Measurements from ENCODE around the gene DBH. TPM values are rescaled to one million over a fixed set of nuclear protein-coding genes. Genes with fewer than 3 reads are reported as not detected.

Gene DBH
- total RNA-seq, 1 donor from 2014 or later = 0.13 TPM

DNA sequence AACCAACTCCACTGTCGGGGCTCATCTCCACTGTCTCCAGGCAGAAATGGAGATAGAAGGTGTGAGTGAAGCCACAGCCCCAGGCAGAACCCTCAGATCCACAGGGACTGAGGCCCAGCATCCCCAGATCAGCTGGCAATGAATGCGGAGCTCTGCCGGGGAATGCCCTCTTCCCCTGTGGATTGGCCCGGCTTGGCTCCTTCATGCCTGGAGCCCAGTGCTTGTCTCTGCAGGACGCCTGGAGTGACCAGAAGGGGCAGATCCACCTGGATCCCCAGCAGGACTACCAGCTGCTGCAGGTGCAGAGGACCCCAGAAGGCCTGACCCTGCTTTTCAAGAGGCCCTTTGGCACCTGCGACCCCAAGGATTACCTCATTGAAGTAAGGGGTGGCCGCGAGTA lies 3.5 kb downstream of the DBH start:
- intact Hi-C loops (cut with DNase I) = no loop called here
- ATAC-seq (no peak), DNase-seq (ENCODE audit: low spot score) (no peak)

DNA sequence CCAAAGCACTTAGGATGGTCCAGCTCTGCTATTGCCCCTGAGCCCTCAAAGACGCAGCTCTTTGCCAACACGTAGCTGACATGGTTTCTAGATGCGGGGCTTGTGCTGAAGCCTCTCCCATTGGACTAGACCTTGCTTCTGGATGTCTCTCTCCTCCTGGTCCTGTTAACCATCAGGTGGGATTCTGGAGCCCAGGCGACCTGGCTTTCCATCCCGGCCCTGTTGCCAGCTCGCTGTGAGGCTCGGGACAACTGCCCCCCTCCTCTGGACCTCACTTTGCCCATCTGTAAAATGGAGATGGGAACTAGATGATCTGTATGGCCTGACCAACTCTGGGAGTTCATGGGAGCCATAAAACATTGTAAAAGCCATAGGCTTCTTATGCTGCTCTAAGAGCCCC lies 4.0 kb downstream of the DBH start:
- intact Hi-C loops (cut with DNase I) = no loop called here
- DNase-seq (ENCODE audit: low spot score) (no peak), ATAC-seq (no peak)

DNA sequence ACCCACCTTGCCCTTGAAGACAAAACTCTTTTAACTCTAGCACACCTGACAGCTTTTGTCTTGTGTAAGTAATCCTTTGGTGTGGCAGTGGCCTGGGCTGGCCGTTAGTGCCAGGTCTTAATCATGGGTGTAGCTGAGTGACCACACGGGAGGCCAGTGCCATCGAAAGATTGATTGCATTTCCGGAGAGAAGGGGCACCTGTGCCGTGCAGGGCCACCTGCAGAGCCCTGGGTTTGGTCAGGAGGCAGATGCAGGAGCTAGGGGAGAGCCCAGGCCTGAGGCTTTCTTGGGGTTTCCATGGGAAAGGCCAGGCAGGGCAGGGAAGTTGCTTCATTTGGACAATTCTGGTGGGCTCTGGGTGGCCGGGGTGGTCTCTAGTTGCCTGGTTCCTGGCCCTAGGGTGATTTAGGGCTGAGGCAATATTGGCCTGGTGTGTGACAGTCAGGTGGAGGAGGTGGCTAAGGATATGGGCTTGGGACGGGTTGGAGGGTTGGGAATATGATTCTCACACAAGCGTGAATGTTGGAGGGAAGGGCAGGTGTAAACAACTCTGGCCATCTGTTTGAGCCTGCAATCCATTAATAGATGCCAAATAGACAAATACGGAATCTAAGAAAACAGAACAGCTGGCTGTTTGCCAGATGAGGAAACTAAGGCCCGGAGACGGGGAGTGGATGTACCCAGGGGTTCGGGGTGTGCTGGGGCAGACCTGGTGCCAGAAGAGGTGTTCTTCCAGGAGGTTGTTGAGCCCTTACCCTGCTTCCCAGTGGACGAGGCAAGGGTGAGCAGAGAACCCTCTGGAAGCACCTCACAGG lies 4.6 kb downstream of the DBH start:
- intact Hi-C loops (cut with DNase I) = no loop called here
- ATAC-seq (no peak), DNase-seq (ENCODE audit: low spot score) (no peak)

DNA sequence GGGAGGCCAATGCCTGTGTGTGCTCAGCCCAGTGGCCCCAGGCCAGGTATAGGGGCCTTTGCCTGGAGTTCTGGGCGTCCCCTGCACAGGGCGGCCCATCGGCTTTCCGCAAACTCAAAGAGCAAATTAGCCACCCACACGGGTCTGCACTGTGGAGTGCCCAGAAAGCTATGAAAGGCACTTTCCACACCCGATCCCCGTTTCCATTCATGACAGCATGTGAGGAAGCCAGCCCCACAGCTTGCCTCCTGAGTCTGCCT lies 5.2 kb downstream of the DBH start:
- DNase-seq (ENCODE audit: low spot score) (no peak), ATAC-seq (no peak)
- intact Hi-C loops (cut with DNase I) = no loop called here

DNA sequence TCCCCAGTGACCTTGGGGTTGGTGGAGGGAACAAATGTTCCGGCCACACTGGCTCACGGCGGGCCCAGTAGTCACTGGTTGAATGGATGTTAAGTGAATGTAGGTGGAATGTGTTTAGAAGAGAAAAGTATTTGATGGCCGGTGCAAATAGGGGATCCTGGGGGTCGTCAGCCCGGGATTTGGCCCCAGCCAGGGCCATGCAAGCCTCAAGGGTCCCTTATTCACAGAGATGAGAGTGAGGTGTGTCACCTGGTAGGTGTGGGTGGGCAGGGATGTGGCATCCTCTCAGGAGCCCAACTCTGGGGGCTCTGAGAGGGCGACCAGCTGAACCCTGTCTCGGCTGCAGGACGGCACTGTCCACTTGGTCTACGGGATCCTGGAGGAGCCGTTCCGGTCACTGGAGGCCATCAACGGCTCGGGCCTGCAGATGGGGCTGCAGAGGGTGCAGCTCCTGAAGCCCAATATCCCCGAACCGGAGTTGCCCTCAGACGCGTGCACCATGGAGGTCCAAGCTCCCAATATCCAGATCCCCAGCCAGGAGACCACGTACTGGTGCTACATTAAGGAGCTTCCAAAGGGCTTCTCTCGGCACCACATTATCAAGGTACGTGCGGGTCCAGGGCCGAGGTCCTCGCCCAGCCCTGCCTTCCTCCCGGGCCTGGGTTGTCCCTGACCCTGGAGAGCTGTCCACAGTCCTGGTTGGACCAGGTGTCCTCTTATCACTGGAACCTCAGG lies 5.9 kb downstream of the DBH start:
- no peak for DNase-seq (ENCODE audit: low spot score)
- intact Hi-C loops (cut with DNase I) = no loop called here
- no peak for ATAC-seq

DNA sequence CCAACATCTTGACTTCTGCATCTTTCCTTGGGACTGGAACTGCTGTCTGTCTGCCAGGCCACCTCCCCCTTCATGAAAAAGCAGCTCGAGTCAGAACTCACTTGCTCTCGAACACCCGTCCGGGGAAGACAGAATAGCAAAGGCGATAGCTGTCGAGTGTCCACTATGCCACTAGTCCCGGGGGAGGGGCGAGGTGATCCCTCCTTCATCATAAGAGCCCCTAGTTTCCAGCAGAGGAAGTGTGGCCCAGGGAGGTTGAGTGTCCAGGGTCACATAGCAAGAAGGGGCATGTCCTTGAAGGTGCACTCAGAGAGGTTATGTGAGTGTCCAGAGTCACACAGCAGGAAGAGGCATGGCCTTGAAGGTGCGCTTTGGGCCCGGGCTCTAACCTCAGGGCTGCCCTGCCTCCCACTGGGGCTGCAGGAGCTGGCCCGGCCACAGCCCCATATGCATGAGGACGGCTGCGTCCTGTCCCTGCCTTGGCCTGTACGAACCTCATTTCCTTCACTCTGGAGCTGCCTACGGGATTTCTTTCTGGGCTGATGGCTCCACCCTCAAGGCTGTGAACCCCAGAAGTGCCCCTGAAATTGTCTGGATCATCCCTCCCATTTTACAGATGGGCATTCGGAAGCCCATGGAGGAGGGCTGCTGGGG lies 6.7 kb downstream of the DBH start:
- intact Hi-C loops (cut with DNase I) = no loop called here
- no peak for DNase-seq (ENCODE audit: low spot score)
- ATAC-seq = no peak

DNA sequence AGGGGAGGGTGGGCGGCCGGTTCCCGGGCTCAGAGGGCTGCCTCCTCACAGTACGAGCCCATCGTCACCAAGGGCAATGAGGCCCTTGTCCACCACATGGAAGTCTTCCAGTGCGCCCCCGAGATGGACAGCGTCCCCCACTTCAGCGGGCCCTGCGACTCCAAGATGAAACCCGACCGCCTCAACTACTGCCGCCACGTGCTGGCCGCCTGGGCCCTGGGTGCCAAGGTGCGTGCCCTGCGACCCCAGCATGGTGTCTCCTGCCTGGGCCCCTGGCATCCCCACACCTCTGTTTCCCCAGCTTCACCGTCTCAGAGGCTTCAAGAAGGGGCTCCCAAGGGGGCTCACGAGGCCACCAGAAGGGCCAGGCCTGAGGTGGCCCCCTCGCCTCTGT lies 7.2 kb downstream of the DBH start:
- intact Hi-C loops (cut with DNase I) = no loop called here
- DNase-seq (ENCODE audit: low spot score) (no peak), ATAC-seq (no peak)

DNA sequence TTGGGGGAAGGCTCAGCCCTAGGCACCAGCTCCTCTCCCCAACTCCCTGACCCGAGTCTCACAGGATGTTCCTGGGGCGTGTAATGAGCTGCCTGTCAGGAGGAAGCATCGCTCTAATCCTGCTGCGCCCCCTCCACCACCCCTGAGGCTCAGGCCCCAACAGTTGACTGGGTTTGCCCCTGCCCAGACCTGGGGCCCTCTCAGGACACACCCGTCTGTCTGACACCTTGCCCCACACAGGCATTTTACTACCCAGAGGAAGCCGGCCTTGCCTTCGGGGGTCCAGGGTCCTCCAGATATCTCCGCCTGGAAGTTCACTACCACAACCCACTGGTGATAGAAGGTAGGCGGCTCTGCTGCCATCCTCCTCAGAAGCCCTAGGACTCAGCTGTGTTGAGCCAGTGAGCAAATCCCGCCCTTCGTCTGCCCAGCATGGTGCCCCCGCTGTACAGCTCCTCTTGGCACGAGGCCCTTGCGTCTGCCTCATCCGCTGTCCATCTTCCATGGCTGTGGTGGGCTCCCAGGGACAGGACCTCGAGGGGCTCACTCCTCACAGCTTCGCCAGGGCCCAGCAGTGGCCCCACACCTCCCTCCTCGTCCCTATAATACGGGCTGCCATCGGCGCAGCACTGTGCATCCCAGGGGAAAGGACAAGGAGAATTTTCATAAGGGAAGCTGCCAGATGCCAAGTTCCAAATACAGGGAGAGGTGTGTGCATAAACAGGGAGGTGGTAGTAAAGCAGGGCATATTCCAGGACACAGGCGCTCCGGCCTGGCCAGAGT lies 8.0 kb downstream of the DBH start:
- no peak for DNase-seq (ENCODE audit: low spot score)
- intact Hi-C loops (cut with DNase I) = no loop called here
- no peak for ATAC-seq

DNA sequence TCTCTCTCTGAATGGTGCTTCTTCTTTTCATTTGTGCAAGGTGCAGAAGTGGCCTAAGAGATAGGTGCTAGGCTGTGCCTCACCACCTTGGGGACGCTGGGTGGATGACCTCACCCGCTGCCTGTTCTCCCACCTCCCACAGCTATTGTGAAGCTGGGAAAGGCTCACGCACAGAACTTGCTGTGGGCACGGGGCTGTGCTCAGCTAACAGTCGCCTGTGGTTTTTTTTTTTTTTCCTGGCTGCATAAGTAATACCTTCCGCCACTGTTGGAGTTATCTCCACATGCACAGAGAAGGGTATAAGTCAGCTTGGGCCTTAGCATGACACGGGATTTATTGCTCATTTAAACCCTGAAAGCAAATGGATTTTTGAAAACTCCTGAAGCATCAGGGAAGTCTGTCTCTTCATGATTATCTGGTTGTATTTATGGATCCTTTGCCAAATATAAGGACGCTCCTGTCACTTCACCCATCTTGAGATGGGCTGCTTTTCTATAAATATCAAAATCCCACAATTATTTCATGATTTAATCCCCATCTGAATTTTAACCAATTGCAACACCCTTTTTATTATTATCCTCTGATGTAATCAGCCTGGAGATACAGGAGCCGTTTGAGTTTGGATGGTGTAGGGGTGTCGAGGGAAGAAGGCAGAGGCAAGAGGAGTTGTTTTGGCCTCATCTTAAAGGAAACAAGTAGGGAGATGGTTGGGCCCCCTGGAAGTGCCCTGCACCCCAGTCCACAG lies 9.0 kb downstream of the DBH start:
- no peak for DNase-seq (ENCODE audit: low spot score)
- intact Hi-C loops (cut with DNase I) = no loop called here

DNA sequence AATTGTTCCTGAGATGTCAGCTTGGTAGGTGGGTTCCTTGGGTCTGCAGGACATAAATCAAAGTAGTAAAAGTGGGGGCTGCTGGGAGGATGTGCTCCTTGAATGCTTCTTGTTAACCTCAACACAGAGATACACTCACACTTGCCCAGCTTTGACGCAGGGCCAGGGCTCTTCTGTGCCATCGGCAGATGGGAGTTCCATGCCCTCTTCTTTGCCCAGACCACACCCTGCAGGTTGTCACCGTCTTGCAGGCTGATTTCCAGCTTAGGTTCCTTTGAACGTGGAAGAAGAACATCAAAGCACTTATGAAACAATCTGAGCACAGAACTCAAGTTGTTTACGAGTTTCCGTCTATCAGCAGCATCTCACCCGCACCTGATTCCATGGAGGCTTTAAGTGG lies 11.0 kb downstream of the DBH start:
- intact Hi-C loops (cut with DNase I) = no loop called here
- ATAC-seq = no peak
- no peak for DNase-seq (ENCODE audit: low spot score)

More for the DNA sequence above, 9.0 kb downstream of the DBH start:
- ATAC-seq = no peak

DNA sequence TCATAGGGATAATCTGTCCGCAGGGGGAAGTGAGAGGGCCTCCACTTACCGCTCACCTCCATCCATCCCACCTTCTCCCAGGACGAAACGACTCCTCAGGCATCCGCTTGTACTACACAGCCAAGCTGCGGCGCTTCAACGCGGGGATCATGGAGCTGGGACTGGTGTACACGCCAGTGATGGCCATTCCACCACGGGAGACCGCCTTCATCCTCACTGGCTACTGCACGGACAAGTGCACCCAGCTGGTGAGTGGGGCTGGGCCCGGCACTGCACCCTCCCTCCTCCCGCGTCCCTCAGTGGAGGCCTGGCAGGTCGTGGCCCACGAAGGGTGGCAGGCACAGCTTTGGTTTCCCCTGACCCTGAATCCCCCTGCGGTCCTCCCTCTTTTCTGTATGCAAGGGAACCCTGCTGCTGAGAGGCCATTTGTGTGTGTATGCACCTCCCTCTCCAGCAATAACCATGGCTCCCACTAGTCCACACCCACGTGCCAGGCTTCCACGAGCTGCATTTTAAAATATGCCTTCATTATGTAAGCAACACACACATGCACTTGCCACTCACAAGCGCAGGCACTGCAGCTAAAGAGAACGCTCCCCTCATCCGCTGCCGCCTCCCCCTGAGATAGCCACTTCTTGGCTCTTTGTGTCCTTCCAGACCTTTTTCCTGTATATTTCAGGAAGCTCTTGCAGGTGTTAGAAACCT lies 11.8 kb downstream of the DBH start:
- intact Hi-C loops (cut with DNase I) = no loop called here
- ATAC-seq (no peak), DNase-seq (ENCODE audit: low spot score) (no peak)

DNA sequence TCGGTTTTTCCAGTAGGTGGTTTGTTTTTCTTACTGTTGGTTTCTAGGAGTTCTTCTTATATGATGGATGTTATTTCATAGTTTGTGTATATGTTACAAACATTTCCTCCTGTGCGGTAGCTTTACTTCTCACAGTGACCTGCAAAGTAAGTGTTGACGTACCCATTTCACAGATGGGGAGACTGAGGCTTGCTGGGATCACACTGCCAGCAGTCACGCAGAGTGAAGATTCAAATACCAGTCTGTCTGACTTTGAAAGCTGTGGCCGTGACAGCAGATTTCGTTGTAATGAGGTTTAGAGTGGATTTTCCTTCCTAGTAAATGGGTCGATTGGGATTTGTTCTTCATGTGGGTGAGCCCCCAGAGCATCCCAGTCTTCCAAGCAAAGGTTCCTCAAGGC lies 13.0 kb downstream of the DBH start:
- DNase-seq (ENCODE audit: low spot score) = no peak

DNA sequence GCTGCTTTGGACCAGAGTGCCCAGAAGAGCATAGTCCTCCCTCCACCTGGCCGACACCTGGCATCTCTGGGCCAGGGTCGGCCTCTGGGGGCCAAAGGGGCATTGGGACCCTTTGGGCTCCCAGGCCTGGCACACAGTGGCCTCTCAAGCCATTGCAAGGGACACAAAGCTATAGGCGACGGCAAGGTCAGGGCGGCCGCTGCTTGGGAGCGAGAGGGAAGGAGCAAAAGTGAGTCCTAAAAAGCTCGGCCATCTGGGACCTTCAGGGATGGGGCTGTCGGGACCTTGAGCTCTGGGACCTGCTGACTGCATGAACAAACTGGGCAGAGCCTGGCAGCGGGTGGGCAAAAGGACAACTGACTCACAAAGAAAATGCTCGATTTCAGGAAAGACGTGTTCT lies 13.9 kb downstream of the DBH start:
- DNase-seq (ENCODE audit: low spot score) = no peak
- no peak for ATAC-seq
- intact Hi-C loops (cut with DNase I) = no loop called here

More for the DNA sequence above, 13.0 kb downstream of the DBH start:
- intact Hi-C loops (cut with DNase I) = no loop called here
- ATAC-seq = no peak

DNA sequence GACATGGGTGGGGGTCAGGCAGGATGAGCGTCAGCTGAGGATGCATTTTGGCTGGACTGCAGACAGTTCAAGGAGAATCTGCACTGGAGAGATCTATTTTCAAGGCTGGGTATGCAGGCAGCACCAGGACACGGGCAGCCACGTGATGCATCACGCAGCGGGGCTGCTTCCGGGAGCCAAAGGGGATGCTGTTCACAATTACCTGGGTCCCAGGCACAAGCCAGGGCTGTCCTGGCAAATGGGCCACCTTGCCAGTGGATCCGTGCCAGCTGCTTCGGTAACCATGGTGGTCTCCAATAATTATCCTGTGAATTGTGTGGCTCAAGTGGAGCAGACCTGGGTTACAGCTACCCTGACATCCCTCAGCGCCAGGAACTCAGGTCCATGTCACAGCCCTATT lies 17.5 kb downstream of the DBH start:
- intact Hi-C loops (cut with DNase I) = no loop called here
- ATAC-seq = no peak
- DNase-seq (ENCODE audit: low spot score) = no peak

DNA sequence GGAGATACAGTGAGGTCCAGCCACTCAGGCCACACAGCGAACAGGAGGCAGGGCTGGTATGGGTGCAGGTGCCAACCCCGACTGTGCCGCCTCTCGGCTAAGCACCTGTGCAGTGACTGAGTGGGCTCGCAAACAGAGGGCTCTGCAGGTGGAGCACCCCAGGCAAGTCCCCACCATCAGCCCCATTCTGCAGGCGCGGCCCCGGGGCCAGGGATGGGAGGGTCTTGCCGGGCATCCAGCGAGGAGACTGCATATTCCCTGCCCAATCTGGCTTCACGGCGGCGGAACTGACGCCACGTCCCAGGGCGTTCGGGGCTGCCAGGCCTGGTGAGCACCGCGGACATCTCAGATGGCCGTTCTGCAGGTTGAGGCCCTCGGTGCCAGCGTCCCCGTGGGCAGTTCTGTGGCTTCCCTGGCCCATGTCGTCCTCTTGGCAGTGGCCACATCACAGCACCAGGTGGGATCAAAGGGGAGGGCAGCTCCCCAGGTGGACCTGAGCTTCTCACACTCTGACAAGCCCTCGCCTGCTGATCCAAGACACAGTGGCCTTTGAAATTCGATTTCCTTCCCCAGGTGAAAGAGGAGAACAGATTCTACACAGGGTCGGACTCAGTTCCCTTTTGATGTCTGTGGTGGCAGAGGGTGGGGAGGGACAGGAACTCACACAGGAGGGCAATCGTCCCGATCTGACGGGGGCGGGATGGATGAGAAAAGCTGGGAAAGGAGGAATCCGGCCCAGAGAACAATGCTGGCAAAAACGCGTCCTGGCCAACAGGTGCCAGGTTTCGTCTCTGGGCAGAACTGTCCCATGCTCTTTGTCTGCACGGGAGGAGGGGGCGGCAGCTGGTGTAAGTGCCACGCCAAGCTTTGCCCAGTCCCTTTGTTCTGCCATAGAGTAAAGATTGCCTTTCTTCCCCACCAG lies 18.8 kb downstream of the DBH start:
- ATAC-seq (no peak), DNase-seq (ENCODE audit: low spot score) (no peak)
- intact Hi-C loops (cut with DNase I) = no loop called here

DNA sequence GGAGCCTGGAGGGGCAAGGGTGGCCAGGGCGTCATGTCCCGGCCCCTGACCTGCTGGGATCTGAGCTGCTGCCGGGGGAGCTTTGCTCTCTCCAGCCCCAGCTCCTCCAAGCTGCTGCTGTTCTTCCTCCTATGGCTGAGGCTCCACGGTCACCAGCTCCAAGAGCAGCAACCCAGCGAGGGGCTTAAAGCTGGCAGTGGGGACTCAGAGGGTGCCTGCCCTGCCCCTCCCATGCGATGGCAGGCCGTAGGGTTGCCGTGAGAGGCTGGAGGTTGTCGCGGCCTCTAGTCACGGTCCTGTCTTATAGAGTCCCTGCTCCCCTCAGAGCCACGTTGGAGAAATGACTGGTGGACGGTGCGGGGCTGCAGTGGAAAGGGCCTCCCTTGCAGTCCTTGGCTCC lies 19.5 kb downstream of the DBH start:
- no peak for DNase-seq (ENCODE audit: low spot score)
- intact Hi-C loops (cut with DNase I) = no loop called here
- no peak for ATAC-seq

Measured in sciatic nerve (tissue), 2 donors.